Occipital lobe (tissue), 2 donors: ENCODE data around the gene BBS2. TPM values are rescaled to one million over a fixed set of nuclear protein-coding genes. Genes with fewer than 3 reads are reported as not detected.
"Not testable (repeated sequence)": the region's sequence is repeated elsewhere in the genome, so short reads cannot be mapped to it uniquely, and the experiment has no call there.

Source experiments
- DNase-seq: peaks from one replicate; lab custom pipeline; 2025; lab: John Stamatoyannopoulos, UW
- total RNA-seq: library from RNA; depleted of rRNA; stranded (reverse); fragments of >200 nt; gene quantifications from one replicate; pipeline ENCODE4 v1.2.3, GENCODE V29; 2014

BBS2 gene
- total RNA-seq, 1 donor from 2014 or later = 124 TPM

DNA sequence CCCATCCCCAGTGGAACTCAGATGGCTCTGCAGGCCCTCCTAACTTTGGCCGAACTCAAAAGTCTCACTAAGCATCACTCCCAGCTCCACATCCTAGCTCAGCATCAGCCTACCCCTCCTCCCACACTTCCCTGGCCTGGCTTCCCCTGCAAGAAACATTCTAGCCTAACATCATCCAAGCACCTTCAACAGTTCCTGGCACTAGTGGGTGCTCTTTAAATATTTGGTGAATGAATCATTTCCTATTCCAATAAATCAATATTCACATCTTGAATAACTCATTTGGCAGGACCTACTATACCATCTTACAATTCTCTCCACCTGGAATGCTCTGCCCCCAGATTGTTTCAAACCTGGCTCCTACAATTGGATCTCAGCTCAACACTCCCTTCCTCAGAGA lies 11.0 kb upstream of the BBS2 start:
- no peak for DNase-seq

DNA sequence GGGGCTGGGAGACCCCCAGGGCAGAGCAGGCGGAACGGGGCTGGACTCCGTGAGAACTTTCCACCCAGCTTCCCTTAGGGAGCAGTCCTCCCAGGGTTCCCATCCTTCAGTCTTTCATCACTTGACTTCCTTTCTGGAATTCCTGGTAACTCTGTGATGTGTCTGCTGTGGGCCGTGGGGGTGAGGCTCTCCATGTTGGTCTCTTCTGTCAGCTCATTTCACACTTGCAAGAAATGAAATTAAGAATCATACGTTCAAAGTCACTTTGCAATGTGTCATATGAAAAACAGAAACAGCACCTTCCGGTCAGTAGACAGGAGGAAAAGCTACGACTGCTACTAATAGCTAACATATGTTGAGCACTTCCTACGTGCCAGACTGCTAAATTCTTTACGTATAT lies 5.4 kb upstream of the BBS2 start:
- no peak for DNase-seq

DNA sequence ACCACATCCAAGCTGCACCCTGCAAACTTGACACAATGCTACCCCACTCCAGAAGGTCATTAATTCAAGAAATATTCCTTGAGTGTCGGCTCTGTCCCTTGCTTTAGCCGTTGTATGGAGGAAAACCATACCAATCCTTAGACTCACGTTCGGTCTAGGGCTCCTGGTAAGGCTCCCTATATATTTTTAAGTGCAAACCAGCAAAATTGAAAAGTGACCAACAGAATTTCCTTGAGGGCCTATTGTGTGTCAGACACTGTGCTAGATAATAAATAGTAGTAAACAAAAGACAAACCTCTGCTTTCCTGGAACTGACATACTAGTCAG lies 390 bp upstream of the BBS2 start:
- no peak for DNase-seq

DNA sequence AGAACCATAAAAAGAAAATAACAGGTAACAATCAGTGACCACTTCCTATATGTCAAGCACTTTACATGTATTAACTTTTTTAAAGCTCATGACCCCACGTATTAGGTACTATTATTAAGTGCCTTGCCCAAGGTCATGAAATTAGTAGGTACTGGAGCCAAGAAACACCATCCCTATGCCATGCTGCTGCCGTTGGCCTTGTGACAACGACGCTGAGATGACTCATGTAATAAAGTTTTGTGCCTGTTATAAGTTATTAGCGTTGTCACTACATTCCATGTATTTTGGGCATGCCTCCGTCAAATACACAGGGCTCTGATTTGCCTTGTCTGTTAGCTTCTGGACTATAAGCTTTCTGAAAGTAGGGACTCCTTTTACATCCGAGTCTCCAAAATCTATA lies 1.4 kb downstream of the BBS2 start:
- no peak for DNase-seq

DNA sequence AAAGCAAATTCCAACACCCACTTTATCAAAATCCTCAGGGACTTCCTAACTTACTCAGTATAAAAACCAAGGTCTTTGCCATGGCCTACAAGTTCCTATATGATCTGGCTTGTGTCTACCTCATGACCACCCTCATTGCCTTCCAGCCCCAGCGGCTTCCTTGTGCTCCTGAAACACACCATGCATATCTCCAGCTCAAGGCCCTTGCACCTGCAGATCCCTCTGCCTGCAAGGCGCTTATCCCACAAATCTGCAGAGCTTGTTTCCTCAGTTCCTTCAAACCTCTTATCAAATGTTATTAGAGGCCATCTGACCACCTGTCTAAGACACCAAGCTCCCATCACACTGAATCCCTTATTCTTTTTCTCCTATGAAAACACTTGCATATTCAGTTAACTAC lies 2.6 kb downstream of the BBS2 start:
- no peak for DNase-seq

DNA sequence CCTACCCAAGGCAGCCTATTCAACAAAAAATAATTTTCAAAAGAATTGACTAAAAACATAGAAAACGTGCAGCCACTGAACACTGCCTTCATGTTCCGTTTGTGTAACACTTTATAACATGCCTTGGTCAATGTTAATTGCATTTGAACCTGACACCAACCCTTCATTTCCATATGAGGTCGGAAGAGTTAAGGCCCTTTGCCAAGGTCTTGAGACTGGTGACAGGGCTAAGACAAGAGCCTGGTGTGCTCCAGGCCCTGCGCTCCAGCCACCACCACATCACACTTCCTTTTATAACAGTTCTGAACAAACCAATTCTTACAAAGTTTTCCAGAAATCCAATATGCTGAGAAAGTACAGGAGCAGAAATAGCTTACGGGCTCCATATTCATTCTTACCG lies 4.2 kb downstream of the BBS2 start:
- no peak for DNase-seq

DNA sequence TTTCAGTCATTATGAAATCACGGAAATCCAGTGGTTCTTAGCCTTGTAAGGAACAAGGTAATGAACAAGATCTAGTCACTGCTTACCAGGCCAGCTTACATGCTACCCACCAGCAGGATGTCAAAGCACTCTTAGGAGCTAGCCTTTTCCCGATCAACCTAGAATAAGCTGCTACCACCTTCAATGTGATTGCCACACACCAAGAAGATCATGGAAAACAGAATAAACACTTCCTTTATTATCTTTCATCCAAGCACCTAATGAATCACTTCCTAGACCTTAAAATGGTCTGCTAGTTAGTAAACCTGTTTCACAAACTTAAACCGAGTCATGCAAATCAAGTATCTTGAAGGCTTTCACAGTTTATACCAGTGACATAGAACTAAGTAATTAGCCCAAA lies 5.0 kb downstream of the BBS2 start:
- DNase-seq = no peak

DNA sequence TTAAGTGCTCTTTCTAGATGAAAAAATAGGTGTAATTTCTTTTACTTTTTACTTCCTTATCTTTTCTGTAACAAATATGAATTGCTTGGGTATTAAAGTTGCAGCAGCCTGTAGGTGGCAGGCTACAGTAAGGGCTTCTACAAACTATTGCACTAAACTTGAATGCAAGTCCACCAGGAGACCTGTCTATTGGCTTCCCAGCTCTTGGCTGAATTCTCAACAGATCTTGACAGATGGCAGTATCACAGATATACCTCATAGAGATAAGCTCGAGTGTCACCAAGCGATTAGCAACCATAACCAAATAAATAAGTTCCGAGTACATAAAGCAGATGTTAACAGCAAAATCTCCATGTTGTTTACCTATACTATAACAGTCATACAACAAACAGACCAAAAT lies 5.9 kb downstream of the BBS2 start:
- DNase-seq = no peak

DNA sequence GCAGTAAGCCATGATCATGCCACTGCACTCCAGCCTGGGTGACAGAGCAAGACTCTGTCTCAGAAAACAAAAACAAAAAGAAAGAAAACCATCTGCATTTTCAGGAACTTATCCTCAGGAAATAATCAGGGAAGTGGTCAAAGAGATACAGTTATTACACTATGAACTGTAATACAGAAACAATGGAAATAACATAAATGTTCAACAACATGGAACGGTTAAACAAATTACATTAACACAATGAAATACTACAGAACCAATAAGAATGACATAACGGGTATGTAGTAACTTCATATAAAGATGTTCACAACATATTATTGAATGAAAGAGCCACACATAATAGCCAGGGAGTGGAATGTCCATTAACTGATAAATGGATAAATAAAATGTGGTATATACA lies 6.7 kb downstream of the BBS2 start:
- DNase-seq = no peak

DNA sequence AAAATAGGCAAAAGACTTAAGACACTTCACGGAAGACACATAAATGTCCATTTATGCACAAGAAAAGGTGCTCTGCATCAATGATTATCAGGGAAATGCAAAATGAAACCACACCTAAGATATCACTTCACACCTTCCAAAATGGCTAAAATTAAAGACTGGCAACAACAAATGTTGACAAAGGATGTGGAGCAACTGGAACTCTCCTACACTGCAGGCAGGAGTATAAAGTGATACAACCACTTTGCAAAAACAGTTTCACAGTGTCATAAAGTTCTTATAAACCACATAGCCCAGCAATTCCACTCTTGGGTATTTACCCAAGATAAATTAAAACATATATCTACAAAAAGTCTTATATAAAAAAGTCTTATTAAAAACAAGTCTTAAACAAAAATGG lies 7.8 kb downstream of the BBS2 start:
- no peak for DNase-seq

DNA sequence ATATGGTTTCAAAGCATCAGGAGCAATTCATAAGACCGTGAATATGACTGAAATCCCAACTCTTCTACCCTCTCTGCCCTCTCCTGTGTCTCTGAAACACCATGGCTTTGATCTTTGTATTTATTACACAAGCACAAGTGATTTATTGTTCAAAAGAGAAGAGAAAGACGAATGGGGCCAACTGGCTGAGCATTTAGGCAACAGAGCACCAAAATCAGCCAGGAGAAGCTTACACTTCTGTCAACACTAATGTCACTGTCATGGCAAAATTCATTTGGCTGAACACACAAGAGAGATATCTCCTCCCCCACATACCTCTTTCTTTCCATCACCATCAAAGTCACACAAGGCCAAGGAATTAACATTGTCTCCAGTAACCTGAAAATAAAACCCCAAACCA lies 9.3 kb downstream of the BBS2 start:
- no peak for DNase-seq

DNA sequence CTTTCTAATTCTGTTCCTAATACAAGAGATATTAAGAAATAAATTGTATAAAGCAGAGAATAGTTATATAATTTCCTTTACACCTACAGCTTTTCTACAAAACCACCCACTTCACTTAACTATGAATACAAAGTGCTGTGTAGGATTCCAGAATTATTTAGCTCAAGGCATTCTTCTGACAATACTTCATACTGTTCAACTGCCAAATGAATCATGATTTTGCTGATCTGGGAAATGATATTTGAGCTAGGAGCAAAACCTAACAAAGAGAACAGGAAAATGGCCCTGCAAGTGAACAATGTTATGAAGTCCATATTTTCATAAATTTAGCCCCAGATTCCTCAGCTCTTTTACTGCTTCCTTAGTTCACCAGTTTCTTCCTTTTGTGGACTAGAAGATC lies 12.9 kb downstream of the BBS2 start:
- DNase-seq = no peak

DNA sequence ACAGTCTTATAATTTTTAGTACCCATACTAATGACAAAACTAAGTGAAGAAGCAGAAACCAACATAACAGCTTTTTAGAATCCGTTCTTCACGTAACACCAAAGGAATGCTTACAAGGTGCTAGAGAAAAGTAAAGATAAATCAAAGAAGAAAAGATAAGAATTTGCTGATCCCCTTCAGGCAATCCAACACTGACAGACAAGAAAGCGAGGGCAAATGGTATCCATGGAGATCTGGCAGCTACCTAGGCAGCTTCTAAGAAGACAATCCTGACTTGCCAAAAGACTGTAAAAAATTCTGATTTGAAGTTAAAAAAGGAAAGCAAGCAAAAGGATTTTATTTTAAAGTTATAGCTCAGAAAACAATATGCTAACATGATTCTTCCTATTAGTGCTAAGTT lies 14.6 kb downstream of the BBS2 start:
- DNase-seq = no peak

DNA sequence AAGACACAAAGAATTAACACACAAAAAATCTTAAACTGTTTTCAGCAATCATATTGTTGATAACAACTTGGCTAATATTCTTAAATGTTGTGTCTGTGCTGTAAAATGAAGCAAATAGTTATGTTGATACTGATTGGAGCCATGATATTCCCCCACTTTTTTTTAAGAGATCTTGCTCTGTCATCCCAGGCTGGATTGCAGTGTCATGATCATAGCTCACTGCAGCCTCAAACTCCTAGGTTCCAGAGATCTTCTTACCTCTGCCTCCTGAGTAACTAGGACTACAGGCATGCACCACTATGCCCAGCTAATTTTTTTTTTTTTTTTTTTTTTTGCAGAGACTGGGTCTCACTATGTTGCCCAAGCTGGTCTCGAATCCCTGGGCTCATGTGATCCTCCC lies 26.0 kb downstream of the BBS2 start:
- no peak for DNase-seq

DNA sequence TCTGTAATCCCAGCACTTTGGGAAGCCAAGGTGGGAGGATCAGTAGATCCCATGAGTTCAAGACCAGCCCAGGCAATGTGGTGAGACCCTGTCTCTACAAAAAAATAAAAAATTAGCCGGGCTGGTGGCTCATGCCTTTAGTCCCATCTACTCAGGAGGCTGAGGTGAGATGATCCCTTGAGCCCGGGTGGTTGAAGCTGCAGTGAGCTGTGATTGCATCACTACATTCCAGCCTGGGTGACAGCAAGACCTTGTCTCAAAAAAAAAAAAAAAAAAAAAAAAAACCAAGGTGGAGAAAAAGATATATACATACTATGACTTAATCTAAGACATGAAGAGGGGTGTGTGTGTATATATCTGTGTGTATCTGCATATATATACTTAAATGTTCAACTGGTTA lies 26.7 kb downstream of the BBS2 start:
- DNase-seq = no peak

DNA sequence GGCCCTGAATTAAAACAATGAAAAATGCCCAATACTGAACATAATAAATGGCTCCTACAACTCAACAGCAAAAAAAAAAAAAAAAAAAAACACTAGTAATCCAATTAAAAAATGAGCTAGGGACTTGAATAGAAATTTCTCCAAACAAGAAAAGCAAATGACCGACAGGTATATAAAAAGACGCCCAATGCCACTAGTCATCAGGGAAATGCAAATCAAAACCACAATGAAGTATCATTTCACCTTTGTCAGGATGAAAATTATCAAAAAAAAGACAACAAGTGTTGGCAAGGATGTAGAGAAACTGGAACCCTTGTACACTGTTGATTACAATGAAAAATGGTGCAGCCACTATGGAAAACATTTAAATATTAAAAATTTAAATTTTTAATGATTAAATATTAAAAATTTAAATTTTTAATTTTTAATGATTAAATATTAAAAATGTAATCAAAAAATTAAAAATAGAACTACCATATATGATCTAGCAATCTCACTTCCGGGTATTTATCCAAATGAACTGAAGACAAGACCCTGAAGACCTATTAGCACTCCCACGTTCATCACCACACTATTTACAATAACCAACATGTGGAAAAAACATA lies 28.1 kb downstream of the BBS2 start:
- DNase-seq = no peak

DNA sequence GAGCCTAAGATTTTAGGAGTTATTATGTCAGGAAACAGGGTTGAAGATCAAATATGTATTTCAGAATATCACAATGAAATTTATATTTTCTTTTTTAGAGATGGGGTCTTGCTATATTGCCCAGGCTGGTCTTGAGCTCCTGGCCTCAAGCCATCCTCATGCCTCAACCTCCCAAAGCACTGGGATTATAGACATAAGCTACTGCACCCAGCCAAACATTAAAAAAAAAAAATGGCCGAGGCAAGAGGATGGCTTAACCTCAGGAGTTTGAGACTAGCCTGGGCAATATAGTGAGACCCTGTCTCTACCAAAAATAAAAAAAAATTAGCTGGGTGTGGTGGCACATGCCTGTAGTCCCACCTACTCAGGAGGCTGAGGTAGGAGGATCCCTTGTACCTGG lies 31.0 kb downstream of the BBS2 start:
- DNase-seq = not testable (repeated sequence)

DNA sequence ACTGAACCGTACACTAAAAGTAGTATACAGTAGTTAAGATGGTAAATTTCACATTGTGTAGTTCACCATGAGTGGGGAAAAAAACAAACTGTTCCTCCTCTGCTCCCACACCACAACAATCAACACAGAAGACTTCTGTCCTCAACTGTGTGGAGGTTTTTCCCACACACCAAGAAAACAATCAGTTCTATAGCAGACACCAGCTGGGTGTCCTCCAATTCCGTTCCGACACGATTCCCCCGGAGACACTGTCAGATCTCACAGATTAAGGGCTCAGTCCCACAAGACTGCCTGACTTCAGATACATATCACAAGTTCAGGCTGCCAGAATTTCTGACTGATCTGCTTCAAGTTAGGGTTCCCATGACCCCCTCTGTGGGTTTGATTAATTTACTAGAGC lies 31.8 kb downstream of the BBS2 start:
- no peak for DNase-seq

DNA sequence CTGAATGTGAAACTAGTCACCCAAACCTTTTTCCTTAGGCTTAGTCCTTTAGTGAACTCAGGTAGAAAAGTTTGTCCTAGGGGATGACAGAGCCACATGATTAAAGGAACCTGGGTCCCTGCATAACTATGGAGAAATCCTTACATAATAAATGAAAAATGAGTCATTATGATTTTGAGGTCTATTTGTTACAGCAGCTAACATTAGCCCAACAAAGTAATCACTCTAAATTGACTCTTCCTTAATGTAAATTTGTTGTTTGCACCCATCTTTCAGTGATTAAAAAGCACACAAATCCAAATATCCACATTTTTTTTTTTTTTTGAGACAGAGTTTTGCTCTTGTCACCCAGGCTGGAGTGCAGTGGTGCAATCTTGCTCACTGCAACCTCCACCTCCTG lies 36.4 kb downstream of the BBS2 start:
- no peak for DNase-seq

DNA sequence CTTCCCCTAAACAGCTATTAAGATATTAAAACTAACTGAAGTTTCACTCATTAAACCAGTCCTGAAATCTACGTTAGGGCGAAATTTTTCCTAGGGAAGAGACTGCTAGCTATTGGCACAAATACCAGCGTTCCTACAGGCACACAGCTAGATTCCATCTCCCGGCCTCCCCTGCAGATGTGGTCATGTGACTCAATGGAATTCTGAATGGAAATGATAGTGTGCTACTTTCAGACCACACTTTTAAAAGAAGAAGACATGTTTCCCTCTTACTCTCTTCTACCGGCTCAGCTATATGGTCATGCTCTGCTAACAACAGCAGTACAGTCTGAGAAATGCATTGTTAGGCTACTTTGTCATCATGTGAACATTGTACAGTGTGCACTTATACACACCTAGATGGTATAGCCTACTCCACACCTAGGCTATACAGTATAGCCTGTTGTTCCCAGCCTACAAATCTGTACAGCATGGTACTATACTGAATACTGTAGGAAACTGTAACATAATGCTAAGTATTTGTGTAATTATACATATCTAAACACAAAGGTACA lies 37.1 kb downstream of the BBS2 start:
- DNase-seq = no peak

DNA sequence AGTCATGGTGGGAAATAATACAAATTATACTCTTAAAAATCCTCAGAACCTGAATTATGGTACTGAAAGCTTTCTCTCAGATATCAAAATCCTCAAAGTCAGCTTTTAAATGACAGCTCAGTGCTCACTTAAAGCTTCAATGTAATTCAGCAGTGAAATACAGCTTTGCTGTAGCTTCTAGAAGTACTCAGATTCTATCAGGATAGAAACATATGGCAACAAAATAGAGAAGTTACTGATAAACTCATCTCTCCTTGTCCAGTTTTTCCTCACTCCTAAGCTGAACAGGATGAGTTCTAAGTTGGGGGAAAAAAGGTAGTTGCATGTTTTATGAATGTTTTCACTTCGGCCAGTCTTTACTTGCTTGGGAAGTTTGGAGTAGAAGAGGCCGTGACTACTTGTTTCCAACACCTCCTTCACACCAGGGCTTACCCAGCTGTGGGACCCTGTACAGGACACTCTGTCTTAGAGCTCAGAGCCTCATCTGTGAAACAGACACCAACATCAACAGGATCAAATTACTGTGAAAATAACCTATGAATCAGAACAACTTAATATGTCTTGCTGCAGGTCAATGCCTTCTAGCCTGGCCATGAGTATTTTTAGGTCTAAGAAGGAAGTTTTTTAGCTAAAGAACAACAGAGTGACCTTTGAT lies 38.2 kb downstream of the BBS2 start:
- DNase-seq = no peak

DNA sequence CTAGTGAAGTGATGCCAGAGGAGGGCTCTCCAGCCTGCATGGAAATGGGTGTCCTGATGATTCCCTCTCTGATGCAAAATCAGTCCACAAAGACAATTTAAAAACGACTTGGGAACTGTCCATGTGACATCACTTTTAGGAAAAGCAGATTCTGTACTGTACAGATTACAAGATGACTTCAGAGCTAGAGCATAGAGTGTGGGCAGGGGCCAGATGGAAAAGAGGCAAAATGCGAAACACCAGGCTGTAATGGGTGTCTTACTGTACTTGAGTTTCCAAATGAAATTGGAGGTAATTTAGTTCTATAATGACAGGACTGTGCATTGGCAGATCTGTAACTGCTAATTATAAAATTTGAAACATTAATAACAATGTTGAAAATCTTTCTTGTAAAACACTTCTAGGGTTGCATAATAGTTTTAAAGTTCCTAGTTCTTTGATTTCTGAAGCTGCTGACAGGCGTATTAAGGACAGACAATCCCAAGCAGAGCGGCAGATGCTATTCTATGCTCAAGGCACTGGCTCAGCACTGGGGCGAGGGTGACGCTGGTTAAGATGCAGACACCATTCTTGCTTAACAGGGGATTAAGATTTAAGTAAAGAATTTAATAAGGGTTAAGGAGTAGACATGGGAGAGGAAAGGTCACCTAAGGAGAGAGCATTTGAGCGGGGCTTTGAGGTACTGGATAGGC lies 38.9 kb downstream of the BBS2 start:
- no peak for DNase-seq

DNA sequence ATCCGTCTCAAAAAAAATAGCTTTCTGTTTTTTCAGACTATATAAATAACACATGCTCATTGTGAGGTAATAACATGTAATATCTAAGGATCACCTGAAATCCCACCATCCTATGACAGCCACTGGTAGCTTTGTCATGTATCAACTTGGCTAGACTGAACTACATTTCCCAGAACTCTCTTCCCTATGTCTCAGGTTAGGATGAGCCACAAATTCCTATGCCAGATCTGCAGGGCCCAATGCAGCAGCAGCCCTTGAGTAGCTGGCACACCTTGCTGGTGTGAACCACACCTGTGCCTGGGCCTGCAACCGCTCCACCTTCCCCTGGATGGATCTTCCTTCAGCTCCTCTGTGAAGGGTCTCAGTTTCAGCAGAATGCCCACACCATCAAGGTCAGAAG lies 40.4 kb downstream of the BBS2 start:
- DNase-seq = no peak
